Measurements from ENCODE around the gene HDAC9.

DNA sequence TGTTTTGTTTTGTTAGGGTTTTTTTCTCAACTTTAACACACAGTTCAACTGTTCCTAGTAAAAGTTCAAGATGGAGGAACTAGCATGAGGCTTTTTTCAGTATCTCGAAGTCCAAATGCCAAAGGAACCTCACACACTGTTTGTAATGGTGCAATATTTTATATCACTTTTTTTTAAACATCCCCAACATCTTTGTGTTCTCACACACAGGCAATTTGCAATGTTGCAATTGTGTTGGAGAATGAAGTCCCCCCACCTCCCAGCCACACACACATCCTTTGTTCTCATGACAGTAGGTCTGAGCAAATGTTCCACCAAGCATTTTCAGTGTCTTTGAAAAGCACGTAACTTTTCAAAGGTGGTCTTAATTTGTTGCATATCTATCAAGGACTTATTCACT, 501.0 kb downstream of the HDAC9 start:
- TF ChIP-seq POLR2AphosphoS5 (IDR thresholded peaks at IDR 0.05; ENCODE audit: low read depth, low read length) (no peak), SIN3A (IDR thresholded peaks at IDR 0.05; ENCODE audit: borderline replicate concordance, insufficient read depth, low read length) (no peak)

Data from PFSK-1 (cell line).